GM12801 (cell line): Measurements from ENCODE around the gene SCAANT1.

ENCODE experiments used
- TF ChIP-seq, protein P1 (sequence below): IDR thresholded peaks from one replicate; pipeline ENCODE4 v1.5.1; 2011; ENCODE audit warnings: control low read depth; ENCODE audit not compliant: insufficient read length; ENCODE audit errors: extremely low read depth

Gene SCAANT1

DNA sequence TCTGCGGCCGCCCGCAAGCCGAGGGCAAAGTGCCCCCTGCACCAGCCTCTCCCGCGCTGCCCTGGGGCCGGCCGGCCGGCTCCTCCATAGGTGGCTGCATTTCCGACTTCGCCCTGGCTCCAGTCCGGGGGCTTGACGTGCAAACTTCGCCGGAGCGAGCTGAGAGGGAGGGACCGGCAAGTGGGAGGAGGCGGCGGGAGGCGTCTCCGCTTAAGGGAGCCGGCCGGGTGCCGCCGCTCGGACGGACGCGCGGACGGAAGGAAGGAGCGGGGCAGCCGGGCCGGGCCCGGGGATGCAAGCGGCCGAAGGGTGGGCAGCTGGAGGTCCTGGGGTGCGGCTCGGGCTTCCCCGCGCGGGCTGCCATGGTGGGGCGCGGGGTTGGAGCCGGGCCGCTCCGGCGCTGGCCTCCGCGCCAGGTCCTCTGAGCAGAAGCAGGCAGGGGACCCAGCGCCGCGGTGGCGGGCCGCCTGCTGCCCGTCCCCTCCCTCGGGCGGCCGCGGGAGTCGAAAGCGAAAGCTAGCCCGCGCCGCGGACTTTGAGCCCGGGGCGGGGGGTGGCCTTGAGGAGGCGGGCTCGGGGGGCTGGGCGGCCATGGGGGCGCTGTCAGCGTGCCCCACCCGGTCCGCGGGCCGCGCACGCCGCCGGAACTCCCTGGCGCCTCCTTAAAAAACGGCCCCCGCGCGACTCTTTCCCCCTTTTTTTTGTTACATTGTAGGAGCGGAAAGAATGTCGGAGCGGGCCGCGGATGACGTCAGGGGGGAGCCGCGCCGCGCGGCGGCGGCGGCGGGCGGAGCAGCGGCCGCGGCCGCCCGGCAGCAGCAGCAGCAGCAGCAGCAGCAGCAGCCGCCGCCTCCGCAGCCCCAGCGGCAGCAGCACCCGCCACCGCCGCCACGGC lies at the start of gene SCAANT1:
Gene SCAANT1, minus strand, starts transcription at position 511 of the 895 bp plus-strand sequence.
- TF ChIP-seq, protein P1, sequence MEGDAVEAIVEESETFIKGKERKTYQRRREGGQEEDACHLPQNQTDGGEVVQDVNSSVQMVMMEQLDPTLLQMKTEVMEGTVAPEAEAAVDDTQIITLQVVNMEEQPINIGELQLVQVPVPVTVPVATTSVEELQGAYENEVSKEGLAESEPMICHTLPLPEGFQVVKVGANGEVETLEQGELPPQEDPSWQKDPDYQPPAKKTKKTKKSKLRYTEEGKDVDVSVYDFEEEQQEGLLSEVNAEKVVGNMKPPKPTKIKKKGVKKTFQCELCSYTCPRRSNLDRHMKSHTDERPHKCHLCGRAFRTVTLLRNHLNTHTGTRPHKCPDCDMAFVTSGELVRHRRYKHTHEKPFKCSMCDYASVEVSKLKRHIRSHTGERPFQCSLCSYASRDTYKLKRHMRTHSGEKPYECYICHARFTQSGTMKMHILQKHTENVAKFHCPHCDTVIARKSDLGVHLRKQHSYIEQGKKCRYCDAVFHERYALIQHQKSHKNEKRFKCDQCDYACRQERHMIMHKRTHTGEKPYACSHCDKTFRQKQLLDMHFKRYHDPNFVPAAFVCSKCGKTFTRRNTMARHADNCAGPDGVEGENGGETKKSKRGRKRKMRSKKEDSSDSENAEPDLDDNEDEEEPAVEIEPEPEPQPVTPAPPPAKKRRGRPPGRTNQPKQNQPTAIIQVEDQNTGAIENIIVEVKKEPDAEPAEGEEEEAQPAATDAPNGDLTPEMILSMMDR = no peak

DNA sequence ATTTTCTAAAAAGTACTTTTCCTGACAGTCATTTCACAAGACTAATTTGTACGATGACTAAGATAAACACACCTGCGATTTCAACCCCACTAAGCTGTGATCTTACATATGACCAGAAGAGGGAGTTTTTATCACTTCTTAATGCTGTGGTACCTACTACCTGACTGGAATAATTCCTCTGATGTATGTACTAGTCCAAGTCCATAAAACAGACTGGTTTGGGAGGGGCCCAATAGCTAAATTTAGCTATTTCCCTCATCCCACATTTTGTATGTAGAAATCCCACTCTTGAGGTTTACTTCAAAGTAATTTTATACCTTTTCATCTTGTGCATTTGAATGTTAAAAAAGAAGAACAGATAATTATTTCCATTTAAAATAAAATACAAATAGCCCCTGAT lies 49.7 kb upstream of the SCAANT1 start:
- TF ChIP-seq, protein P1 = no peak

DNA sequence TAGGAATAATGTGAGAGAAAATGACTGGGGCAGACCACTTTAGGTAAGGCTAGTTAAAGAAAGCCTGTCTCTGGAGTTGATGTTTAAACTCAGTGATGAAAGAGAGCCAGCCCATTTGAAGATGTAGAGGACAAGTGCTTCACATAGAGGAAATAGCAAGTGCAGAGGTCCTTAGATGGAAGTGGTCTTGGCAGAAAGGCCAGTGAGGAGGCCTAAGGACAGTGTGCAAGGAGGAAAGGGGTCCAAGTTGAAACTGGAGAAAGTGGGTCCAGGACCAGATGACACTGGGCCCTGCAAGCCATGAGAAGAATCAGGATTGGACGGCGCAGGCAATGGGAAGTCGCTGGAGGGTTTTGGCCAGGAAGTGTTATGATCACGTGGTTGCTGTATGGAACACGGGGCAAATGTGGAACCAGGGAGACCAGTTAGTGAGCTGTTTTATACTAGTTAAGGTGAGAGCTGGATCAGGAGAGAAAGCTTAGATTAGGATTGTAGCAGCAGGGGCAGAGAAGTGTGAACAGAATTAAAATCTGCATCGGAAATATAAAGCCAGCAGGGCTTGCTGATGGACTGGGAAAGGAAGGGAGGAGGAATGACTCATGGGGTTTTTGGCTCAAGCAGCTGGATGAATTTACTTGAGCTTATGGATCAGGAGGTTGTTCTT lies 48.0 kb upstream of the SCAANT1 start:
- TF ChIP-seq, protein P1 = no peak

DNA sequence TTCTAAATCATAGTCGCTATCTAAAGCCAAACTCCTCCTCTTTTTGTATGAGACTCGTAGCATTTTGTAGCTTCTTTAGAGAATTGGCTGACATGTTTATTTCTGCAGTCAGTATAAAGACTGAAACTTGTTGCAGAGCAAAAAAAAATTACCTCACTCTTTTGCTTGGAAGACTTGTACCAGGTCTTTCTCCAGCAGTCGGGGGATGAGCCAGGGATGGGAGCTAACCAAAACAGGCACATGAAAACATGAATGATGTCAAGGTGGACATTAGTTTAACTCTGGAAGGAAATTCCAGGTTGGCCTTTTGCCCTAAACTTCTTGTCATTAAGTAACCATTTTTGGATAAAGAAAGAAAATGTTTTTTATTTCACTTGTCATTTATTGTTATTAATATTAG lies 47.0 kb upstream of the SCAANT1 start:
- TF ChIP-seq, protein P1 = no peak

DNA sequence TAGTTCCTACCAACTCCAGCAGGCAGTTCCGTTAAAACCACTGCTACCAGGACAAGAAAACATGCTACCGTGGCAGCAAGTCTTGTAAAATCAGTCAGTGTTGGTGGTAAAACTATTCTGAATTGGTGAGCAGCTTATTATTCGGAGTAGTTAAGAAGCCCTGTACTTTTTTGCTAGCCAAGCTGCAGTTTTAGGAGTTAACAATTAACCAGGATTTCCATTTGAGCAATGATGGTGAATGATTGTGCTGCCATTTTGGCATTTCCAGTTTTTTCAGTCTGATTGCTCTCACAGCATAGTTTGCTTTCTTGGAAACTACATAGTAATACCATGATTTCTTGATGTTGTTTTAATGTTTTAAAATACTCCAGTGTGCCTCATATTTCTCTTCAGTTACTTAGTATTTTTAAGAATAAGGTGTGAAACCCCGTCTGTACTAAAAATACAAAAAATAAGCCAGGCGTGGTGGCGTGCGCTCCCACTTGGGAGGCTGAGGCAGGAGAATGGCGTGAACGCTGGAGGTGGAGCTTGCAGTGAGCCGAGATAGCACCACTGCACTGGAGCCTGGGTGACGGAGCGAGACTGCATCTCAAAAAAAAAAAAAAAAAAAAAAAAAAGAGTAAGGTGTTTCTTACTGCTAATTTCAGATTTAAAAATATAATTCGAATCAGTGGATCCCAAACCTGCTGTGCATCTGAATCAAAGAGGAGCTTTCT lies 43.8 kb upstream of the SCAANT1 start:
- TF ChIP-seq, protein P1 = no peak

DNA sequence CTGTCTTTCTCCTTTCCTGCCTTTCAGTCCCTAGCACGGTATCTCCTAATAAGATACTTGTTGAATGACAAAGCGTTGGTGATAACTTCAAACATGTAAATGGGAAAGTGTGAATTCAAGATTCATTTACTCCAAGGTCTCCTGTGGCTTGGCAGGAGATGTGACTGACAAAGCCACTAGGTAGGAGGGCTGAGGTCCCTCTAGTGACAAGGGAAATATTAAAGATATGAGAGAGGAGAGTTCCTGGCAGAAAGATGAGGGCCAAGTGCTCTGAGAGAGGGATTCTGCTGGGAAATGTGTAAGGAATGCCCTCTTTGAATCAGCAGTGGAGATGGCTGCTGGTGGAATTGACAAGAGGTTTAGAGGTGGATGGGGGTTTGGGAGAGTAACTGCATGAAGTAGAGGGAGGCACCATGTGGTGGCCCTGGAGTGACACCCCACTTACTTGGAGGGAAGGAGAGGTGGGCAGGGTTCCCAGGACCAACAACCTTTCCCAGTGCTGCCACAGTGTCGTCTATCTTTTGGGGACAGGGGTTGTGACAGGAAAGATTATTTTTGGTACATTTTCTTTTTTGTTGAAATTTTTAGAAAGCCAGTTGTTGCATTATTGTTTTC lies 43.0 kb upstream of the SCAANT1 start:
- TF ChIP-seq, protein P1 = no peak

DNA sequence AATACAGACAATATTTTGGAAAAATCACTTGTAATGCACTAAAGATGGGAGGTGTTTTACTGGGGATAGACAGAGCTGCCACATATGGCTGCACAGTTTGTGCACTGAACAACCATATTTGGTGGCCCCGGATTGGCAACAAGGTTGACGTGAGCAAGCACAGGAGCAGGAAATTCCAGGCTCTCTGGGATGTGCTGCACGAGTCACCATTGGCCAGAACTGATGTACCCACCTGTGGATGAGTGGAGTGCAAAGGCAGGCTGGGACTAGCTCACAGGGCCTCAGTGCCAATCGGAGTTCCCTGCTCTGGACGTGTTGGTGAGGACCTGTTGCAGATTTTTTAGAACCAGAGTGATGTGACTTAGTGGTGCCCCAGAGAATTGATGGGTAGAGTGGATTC lies 42.0 kb upstream of the SCAANT1 start:
- TF ChIP-seq, protein P1 = no peak
